Measurements from ENCODE around the gene RALGPS1. TPM values are rescaled to one million over a fixed set of nuclear protein-coding genes. Genes with fewer than 3 reads are reported as not detected.
"Not testable (repeated sequence)": the region's sequence is repeated elsewhere in the genome, so short reads cannot be mapped to it uniquely, and the experiment has no call there.

RALGPS1 gene
- total RNA-seq, 2 experiments from 2014 or later = 1.9 to 4.4 TPM

DNA sequence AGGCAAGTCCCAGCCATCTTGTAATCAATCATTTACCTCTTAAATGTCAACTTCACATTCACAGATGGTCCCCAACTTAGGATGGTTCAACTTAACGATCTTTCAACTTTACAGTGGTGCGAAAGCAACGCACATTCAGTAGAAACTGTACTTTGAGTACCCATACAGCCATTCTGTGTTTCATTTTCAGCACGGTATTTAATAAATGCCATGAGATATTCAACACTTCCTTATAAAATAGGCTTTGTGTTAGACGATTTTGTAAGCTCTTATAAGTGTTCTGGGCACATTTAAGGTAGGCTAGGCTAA lies 254.9 kb downstream of the RALGPS1 start:
- ATAC-seq (no peak), DNase-seq (peak; percentile 33)
- Mint-ChIP-seq H3K36me3 (no peaks in the 10 kb centered on the region), H3K9me3 (ENCODE audit: low read depth) (no peaks in the 10 kb centered on the region), H3K27ac (no peak overlapping the region), H3K4me3 (no peak overlapping the region), H3K4me1 (peaks cover 4% of the 10 kb centered on the region), H3K27me3 (no peaks in the 10 kb centered on the region)
- CTCF ChIA-PET = interaction anchor here (0.9 to 1.1 kb wide), 2 partner anchors 8 to 228 kb away, joined by 3 to 4 read pairs; no protein-coding TSS in a partner anchor

DNA sequence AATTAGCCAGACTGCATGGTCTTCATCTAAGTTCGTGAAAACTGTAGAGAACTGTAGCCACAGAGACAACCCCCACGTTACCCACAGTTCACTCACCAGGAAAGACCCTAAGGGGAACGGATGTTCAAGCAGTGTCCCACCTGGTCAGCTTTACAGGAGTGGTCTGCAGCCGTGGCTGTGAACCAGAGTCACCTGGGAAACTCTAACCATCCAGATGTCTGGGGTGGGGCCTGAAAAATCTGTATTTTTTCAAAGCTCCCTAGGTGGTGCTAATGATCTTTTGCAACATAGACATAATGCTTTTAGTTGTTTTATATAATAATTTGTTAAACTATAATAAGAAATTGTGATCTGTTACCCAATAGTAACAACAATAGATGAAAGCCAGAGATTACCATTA lies 255.5 kb downstream of the RALGPS1 start:
- ATAC-seq (no peak), DNase-seq (peak; percentile 22)
- H3K4me1 Mint-ChIP-seq = peaks cover 4% of the 10 kb centered on the region
- no peak overlapping the region for H3K4me3 Mint-ChIP-seq
- no peaks in the 10 kb centered on the region for H3K36me3 Mint-ChIP-seq
- H3K27me3 Mint-ChIP-seq = no peaks in the 10 kb centered on the region
- H3K27ac Mint-ChIP-seq = no peak overlapping the region
- no peaks in the 10 kb centered on the region for H3K9me3 Mint-ChIP-seq (ENCODE audit: low read depth)
- CTCF ChIA-PET = interaction anchor here (0.9 to 1.1 kb wide), 2 partner anchors 9 to 228 kb away, joined by 3 to 4 read pairs; no protein-coding TSS in a partner anchor

DNA sequence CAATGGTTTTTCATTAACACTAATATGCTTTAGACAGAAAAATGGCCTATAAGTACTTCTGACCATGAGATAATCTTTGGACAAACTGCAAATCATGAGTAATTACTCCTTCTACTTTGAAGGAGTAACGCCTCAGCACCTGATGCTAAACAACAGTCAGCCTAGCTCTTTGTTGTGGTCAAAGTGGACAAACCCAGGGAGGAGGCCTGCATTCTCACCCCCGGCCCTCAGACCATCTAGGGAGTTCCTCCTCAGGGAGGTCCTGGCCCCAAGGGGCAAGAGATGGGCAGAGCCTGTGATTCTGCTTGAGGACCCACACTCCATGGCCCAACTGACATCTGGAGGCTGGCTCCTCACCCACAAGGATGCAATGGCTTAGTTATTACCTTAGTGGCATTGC lies 256.1 kb downstream of the RALGPS1 start:
- Mint-ChIP-seq H3K36me3 (no peaks in the 10 kb centered on the region), H3K4me3 (no peak overlapping the region), H3K4me1 (peaks cover 4% of the 10 kb centered on the region), H3K9me3 (ENCODE audit: low read depth) (no peaks in the 10 kb centered on the region), H3K27me3 (no peaks in the 10 kb centered on the region), H3K27ac (no peak overlapping the region)
- DNase-seq (peak; percentile 29), ATAC-seq (no peak)
- CTCF ChIA-PET = interaction anchor here (0.9 to 1.1 kb wide), 2 partner anchors 9 to 229 kb away, joined by 3 to 4 read pairs; no protein-coding TSS in a partner anchor

DNA sequence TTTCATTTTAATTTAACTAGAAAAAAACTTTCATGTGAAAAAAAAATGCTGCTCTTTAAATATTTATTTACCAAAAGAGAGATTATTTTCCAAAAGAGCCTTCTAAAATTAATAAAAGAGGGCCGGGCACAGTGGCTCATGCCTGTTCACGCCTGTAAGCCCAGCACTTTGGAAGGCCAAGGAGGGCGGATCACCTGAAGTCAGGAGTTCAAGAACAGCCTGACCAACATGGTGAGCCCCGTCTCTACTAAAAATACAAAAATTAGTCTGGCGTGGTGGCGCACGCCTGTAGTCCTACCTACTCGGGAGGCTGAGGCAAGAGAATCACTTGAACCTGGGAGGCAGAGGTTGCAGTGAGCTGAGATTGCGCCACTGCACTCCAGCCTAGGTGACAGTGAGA lies 256.8 kb downstream of the RALGPS1 start:
- ATAC-seq; H3K4me1 Mint-ChIP-seq; H3K27me3 Mint-ChIP-seq; CTCF ChIA-PET; H3K4me3 Mint-ChIP-seq; H3K36me3 Mint-ChIP-seq; H3K9me3 Mint-ChIP-seq (ENCODE audit: low read depth); H3K27ac Mint-ChIP-seq: not testable (repeated sequence)
- DNase-seq = peak; percentile 26

DNA sequence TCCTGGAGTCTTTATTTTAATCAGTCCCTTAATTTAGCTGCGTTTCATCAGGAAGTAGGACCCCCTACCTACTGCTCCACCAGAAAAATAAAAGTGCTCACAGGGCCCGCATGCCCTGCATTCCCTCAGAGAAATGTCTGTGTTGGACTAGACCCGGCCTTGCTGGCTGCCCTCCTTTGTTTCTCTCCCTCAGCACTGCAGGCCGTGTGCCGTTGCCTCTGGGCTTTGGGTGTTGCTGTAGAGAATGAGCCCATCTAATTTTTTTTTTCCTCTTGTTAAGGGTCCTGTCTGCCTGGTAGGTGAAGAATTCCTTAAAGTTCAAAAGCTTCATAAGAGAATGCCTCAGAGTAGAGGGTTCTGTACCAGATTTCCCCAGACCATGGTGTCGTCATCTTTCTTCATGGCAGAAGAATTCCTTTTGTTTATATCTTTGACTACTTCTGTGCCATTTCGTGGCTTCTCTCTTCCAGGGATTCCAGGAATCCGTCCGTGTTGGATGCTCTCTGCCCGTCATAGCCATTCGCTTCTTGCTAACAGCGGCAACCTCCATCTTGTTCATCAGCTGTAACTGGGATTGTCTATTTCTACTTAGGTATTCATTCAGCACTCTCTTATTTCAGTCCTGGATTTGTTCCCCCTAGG lies 257.6 kb downstream of the RALGPS1 start:
- H3K27me3 Mint-ChIP-seq = no peaks in the 10 kb centered on the region
- H3K27ac Mint-ChIP-seq = no peak overlapping the region
- no peaks in the 10 kb centered on the region for H3K36me3 Mint-ChIP-seq
- H3K4me3 Mint-ChIP-seq = no peak overlapping the region
- ATAC-seq = no peak
- DNase-seq = peak; percentile 5
- no peaks in the 10 kb centered on the region for H3K4me1 Mint-ChIP-seq
- H3K9me3 Mint-ChIP-seq (ENCODE audit: low read depth) = no peaks in the 10 kb centered on the region
- CTCF ChIA-PET = interaction anchor here (0.9 kb wide), 1 partner anchor 49 kb away, joined by 3 read pairs; the partner anchor contains the start of gene ANGPTL2

DNA sequence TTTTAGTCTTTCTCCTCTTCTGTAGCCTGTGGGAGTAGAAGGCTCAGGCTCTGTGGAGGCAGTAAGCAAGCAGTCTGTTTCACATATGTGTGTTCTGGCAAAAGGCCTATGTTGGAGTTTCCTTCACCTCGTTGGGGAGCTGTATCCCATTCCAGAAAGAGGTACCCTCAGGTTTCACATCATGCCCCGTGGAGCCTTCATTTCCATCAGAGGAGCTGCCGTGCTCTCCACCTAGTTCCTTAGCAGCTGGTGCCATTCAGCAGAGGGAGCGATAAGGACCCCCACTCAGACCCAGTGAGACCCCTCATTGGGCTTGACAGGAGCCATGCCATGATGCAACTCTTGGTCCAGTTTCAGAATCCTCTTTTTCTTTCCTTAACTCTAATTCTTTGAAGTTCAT lies 258.5 kb downstream of the RALGPS1 start:
- Mint-ChIP-seq H3K4me1 (no peaks in the 10 kb centered on the region), H3K9me3 (ENCODE audit: low read depth) (no peaks in the 10 kb centered on the region), H3K27me3 (no peaks in the 10 kb centered on the region), H3K4me3 (no peak overlapping the region), H3K27ac (no peak overlapping the region), H3K36me3 (no peaks in the 10 kb centered on the region)
- DNase-seq = peak; percentile 30
- CTCF ChIA-PET = interaction anchor here (0.9 kb wide), 1 partner anchor 50 kb away, joined by 3 read pairs; the partner anchor contains the start of gene ANGPTL2
- no peak for ATAC-seq

DNA sequence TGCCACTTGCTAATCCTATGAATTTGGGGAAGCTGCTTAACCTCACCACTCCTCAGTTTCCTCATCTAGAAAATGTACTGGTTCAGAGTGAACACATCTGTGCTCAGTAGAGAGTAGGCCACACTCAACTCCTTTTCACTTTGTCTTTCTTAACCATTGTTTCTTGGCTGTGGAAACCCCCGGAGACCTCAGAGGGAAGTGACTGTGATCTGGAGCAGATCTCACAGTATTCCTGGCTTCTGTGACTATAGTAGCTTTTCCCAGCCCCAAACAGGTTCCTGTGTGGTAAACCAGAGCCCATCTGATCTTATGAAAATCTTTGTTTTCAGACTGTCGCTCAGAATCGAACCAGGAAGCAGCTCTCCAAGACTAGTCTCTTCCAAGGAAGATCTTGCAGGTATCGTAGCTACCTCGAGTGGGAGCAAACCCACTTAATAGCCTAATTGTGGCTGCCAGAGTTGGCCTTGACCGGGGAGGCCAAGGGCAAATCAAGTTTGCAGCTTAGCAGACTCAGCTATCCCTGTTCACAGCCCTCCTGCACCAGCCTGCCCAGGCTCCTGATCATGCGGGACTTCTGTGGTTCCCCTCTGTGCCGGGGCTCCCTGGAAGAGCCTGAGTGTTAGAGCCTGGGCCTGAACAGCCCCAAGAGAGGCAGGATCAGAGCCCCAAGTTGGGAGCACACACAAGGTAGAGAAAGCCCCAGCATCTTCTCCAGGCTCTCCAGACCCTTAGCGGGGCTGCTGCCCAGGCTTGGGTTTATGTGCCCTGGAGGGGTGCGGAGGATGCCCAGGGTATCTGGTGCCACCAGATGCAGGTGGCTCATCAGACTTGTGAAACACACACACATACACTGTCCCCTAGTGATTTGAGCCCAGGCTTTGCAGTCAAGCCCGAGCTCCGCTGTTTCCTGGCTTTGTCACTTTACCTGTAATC lies 260.1 kb downstream of the RALGPS1 start:
- no peak overlapping the region for H3K4me3 Mint-ChIP-seq
- H3K36me3 Mint-ChIP-seq = no peaks in the 10 kb centered on the region
- H3K9me3 Mint-ChIP-seq (ENCODE audit: low read depth) = no peaks in the 10 kb centered on the region
- H3K27me3 Mint-ChIP-seq = no peaks in the 10 kb centered on the region
- no peak overlapping the region for H3K27ac Mint-ChIP-seq
- CTCF ChIA-PET = interaction anchor here (0.8 kb wide), 1 partner anchor 21 kb away, joined by 3 read pairs; no protein-coding TSS in a partner anchor
- DNase-seq (peak; percentile 39), ATAC-seq (no peak)
- H3K4me1 Mint-ChIP-seq = no peaks in the 10 kb centered on the region

DNA sequence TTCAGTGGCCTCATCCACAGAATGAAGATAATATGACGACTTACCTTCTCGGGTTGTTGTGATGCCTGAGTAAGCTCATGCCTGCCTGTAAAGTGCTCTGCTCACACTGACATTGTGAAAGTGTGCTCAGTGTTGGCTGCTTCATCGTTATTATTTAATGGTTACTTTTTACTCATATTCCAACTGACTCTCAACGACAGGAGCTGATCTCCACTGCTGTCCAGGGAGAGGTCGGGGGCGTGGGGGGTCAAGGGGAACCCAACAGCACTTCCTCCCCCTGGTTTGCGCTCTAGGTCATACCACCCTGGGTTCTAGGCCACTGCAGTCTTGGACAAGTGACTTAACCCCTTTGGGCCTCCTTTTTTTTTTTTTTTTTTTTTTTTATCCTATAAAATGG lies 260.7 kb downstream of the RALGPS1 start:
- DNase-seq (peak; percentile 31), ATAC-seq (no peak)
- H3K27ac Mint-ChIP-seq = no peak overlapping the region
- H3K27me3 Mint-ChIP-seq = no peaks in the 10 kb centered on the region
- no peaks in the 10 kb centered on the region for H3K9me3 Mint-ChIP-seq (ENCODE audit: low read depth)
- H3K36me3 Mint-ChIP-seq = no peaks in the 10 kb centered on the region
- H3K4me1 Mint-ChIP-seq = no peaks in the 10 kb centered on the region
- CTCF ChIA-PET = interaction anchor here (0.8 kb wide), 1 partner anchor 20 kb away, joined by 3 read pairs; no protein-coding TSS in a partner anchor
- no peak overlapping the region for H3K4me3 Mint-ChIP-seq

DNA sequence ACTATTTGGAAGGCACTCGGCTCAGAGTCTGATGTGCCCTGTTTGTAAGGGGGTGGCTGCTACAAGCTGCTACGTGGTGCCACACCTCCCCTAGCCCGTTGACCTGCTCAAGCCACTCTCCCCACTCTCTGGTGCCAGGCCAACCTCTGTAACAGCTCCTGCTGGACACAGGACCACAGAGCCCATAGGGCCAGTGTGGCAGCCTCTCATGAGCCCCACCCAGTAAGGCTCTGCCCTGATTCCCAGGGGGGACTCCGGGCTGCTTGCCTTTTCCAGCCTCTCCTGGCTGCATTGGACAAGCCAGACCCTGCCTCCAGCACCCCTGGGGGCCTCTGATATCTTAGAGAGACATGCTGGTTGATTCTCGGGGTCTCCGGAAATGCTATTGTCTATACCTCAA lies 261.2 kb downstream of the RALGPS1 start:
- ATAC-seq = no peak
- no peaks in the 10 kb centered on the region for H3K4me1 Mint-ChIP-seq
- H3K36me3 Mint-ChIP-seq = no peaks in the 10 kb centered on the region
- no peaks in the 10 kb centered on the region for H3K9me3 Mint-ChIP-seq (ENCODE audit: low read depth)
- DNase-seq = peak; percentile 18
- H3K4me3 Mint-ChIP-seq = no peak overlapping the region
- no peaks in the 10 kb centered on the region for H3K27me3 Mint-ChIP-seq
- CTCF ChIA-PET = no interaction called here
- no peak overlapping the region for H3K27ac Mint-ChIP-seq

DNA sequence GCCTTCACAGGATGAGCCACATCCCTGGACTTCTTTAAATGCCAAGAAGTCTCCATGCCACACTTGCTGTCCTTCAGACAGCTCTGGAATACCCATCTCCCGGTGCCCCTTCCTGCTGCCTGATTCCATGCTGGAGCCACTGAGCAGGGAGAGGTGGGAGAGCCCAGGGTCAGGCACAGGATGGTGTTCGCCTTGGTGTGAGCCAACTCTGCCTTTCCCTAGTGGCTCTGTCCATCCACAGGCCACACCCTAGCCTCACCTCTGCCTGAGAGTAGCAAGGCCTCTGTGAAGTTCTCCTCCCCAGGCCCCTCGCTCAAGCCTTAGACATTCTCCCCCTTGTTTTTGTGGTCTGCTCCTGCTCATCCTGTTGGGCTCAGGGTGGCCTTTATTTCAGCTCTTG lies 262.0 kb downstream of the RALGPS1 start:
- Mint-ChIP-seq H3K36me3 (no peaks in the 10 kb centered on the region), H3K9me3 (ENCODE audit: low read depth) (no peaks in the 10 kb centered on the region), H3K27me3 (no peaks in the 10 kb centered on the region), H3K27ac (no peak overlapping the region), H3K4me1 (no peaks in the 10 kb centered on the region), H3K4me3 (no peak overlapping the region)
- no peak for ATAC-seq
- DNase-seq = no peak
- CTCF ChIA-PET = interaction anchor here (0.8 kb wide), 1 partner anchor 38 kb away, joined by 3 read pairs; no protein-coding TSS in a partner anchor

DNA sequence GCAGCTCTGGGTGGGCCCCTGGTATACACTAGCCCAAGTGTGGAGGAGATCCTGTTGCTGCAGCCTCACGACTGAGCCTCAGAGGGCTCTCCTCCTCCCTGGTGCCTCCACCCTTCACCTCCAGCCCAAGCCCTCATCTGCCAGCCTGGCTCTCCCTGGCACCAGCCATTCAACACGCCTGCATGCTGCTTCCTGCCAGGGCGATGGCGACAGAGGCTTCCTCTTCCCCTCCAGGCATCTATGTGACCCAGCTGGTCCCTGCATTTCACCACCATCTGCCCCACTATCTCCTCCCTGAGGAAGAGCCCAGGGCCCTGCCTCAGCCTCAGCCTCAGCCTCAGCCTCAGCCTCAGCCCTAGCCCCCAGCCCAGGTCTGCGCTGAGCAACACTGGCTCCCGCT lies 262.6 kb downstream of the RALGPS1 start:
- H3K27me3 Mint-ChIP-seq = no peaks in the 10 kb centered on the region
- H3K27ac Mint-ChIP-seq = no peak overlapping the region
- CTCF ChIA-PET = interaction anchor here (0.8 kb wide), 1 partner anchor 38 kb away, joined by 3 read pairs; no protein-coding TSS in a partner anchor
- no peak for ATAC-seq
- no peak for DNase-seq
- H3K9me3 Mint-ChIP-seq (ENCODE audit: low read depth) = no peaks in the 10 kb centered on the region
- no peaks in the 10 kb centered on the region for H3K4me1 Mint-ChIP-seq
- no peak overlapping the region for H3K4me3 Mint-ChIP-seq
- H3K36me3 Mint-ChIP-seq = no peaks in the 10 kb centered on the region

DNA sequence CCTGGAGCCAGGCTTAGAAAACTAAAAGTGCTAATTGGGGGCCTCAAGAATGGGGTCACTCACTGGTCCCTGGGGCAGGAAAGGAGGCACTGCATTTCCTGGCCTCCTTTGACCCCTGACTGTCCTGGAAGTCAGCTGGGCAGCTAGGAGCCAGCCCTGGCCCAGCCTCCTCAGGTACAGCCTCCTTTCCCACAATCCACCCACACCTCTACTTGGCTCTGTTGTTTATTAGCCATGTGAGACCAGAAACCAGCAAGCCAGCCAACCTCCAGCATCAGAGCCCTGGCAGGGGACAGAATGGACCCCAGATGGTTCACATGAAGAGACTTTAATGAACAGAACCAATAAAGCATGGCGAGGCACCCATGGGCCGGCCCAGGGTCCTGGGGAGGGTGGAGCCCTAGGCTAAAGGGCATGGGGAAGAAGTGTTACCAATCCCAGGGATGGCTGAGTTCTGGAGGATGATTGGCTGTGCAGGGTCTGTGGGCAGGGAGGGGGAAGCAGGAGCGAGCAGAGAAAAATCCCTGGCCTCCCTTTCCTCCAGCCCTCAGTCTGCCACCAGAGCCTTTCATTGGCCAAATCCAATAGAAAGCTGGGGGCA lies 263.2 kb downstream of the RALGPS1 start:
- H3K4me3 Mint-ChIP-seq = no peak overlapping the region
- ATAC-seq = no peak
- CTCF ChIA-PET = interaction anchor here (1.9 to 2.3 kb wide), 2 partner anchors 21 to 237 kb away, joined by 5 to 8 read pairs; no protein-coding TSS in a partner anchor

More for the DNA sequence above, 263.2 kb downstream of the RALGPS1 start:
- DNase-seq = no peak
- H3K27ac Mint-ChIP-seq = no peak overlapping the region
- no peaks in the 10 kb centered on the region for H3K4me1 Mint-ChIP-seq
- H3K9me3 Mint-ChIP-seq (ENCODE audit: low read depth) = no peaks in the 10 kb centered on the region
- no peaks in the 10 kb centered on the region for H3K36me3 Mint-ChIP-seq
- no peaks in the 10 kb centered on the region for H3K27me3 Mint-ChIP-seq
